ENCODE data around the gene MORC3.

MORC3 gene

DNA sequence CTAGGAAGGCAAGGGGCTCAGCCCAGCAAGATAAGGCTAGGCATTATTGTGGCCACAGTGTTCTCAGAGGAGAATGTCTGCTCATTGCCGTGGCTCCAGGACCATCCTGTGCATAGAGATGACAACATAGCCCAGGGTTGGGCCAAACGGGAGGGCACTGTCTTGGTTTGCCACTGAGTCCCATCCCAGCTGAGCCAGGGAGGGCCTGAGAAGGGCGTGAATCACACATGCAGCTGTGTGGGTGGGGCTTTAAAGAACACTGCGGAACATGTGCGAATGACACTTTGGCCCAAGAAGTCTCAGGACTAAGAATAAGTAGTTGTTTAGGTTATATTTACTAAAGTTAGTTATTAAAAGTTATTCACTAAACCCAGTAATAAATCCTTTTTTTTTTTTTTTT lies 83.7 kb downstream of the MORC3 start:
- H3K14ac ChIP-seq (ENCODE audit: low read length), result no peak overlapping the region
- H4K91ac ChIP-seq (ENCODE audit: low read depth, low read length), result no peak overlapping the region
- H2AK5ac ChIP-seq (ENCODE audit: low read length), result no peak overlapping the region
- no peak overlapping the region for H4K12ac ChIP-seq (ENCODE audit: low read depth, low read length)
- no CpG with 5 or more reads among the region's 5 CpGs for WGBS (ENCODE audit: extremely low coverage, insufficient coverage, insufficient read length)
- H3K4ac ChIP-seq (ENCODE audit: low read depth, low read length), result no peak overlapping the region
- no peak overlapping the region for H3K4me3 ChIP-seq (ENCODE audit: low read depth, low read length)
- H3K9me3 ChIP-seq (ENCODE audit: insufficient read depth, low read depth, low read length), result peaks cover 2% of the 10 kb centered on the region
- peaks cover 13 to 18% of the 10 kb centered on the region in 2 experiments for H3K36me3 ChIP-seq (ENCODE audit: control insufficient read depth in 1 of 2, insufficient read depth in 2 of 2, low read length in 2 of 2)
- H3K27ac ChIP-seq (ENCODE audit: low read depth, low read length), result no peak overlapping the region
- no peak overlapping the region for H2BK12ac ChIP-seq (ENCODE audit: low read length)
- H3K4me2 ChIP-seq (ENCODE audit: low read length), result no peak overlapping the region
- DNase-seq, result no peak
- no peak overlapping the region for H4K8ac ChIP-seq (ENCODE audit: low read depth, low read length)
- no peak overlapping the region for H3K9ac ChIP-seq (ENCODE audit: low read length)
- H2BK120ac ChIP-seq (ENCODE audit: insufficient read depth, low read length, poor library complexity), result no peak overlapping the region
- H3K4me1 ChIP-seq (ENCODE audit: control insufficient read depth in 1 of 2, insufficient read depth in 2 of 2, low read length in 2 of 2), result peaks cover 5% of the 10 kb centered on the region in 2 experiments
- H3K27me3 ChIP-seq (ENCODE audit: insufficient read depth, low read length), result no peaks in the 10 kb centered on the region
- H3K23ac ChIP-seq (ENCODE audit: low read length), result no peak overlapping the region
- no peaks in the 10 kb centered on the region for H3K79me1 ChIP-seq (ENCODE audit: low read length)
- H3K79me2 ChIP-seq (ENCODE audit: control insufficient read depth, insufficient read depth, low read length, poor library complexity), result no peaks in the 10 kb centered on the region
- no peak overlapping the region for H2AFZ ChIP-seq (ENCODE audit: insufficient read depth, low read length, poor library complexity)
- H2BK5ac ChIP-seq (ENCODE audit: low read depth, low read length, poor library complexity), result no peak overlapping the region
- H3K18ac ChIP-seq (ENCODE audit: low read length), result no peak overlapping the region

DNA sequence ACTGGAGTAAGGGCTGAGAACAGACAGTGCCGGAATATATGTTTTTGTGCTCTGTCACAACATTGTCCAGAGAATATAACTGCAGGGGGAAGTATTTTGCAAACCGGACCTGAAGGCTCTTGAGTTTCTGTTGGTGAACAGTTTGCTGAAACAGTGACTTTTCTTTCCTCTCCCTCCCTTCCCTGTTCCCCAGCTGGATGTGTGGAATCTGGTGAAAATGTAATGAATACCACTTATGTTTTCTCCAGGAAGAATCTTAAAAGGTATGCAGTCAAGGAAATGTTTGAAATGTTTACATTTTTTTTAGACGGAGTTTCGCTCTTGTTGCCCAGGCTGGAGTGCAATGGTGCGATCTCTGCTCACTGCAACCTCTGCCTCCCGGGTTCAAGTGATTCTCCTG lies 88.6 kb downstream of the MORC3 start:
- H3K27me3 ChIP-seq (ENCODE audit: insufficient read depth, low read length), result no peaks in the 10 kb centered on the region
- H2AK5ac ChIP-seq (ENCODE audit: low read length), result no peak overlapping the region
- H3K27ac ChIP-seq (ENCODE audit: low read depth, low read length), result no peak overlapping the region
- no peak overlapping the region for H4K91ac ChIP-seq (ENCODE audit: low read depth, low read length)
- no peak overlapping the region for H2BK12ac ChIP-seq (ENCODE audit: low read length)
- H3K9me3 ChIP-seq (ENCODE audit: insufficient read depth, low read depth, low read length), result no peaks in the 10 kb centered on the region
- H4K12ac ChIP-seq (ENCODE audit: low read depth, low read length), result no peak overlapping the region
- H3K4me2 ChIP-seq (ENCODE audit: low read length), result no peak overlapping the region
- peaks cover 5% of the 10 kb centered on the region in 2 experiments for H3K4me1 ChIP-seq (ENCODE audit: control insufficient read depth in 1 of 2, insufficient read depth in 2 of 2, low read length in 2 of 2)
- H3K9ac ChIP-seq (ENCODE audit: low read length), result no peak overlapping the region
- DNase-seq, result peak; percentile 39 to 75
- H2BK120ac ChIP-seq (ENCODE audit: insufficient read depth, low read length, poor library complexity), result no peak overlapping the region
- WGBS (ENCODE audit: extremely low coverage, insufficient coverage, insufficient read length), result no CpG with 5 or more reads among the region's 6 CpGs
- no peak overlapping the region for H4K8ac ChIP-seq (ENCODE audit: low read depth, low read length)
- H3K18ac ChIP-seq (ENCODE audit: low read length), result no peak overlapping the region
- no peak overlapping the region for H3K4me3 ChIP-seq (ENCODE audit: low read depth, low read length)
- no peak overlapping the region for H2BK5ac ChIP-seq (ENCODE audit: low read depth, low read length, poor library complexity)
- H3K79me1 ChIP-seq (ENCODE audit: low read length), result no peaks in the 10 kb centered on the region
- H3K14ac ChIP-seq (ENCODE audit: low read length), result no peak overlapping the region
- H2AFZ ChIP-seq (ENCODE audit: insufficient read depth, low read length, poor library complexity), result no peak overlapping the region
- no peak overlapping the region for H3K4ac ChIP-seq (ENCODE audit: low read depth, low read length)
- H3K79me2 ChIP-seq (ENCODE audit: control insufficient read depth, insufficient read depth, low read length, poor library complexity), result no peaks in the 10 kb centered on the region
- H3K36me3 ChIP-seq (ENCODE audit: control insufficient read depth in 1 of 2, insufficient read depth in 2 of 2, low read length in 2 of 2), result peaks cover 19 to 20% of the 10 kb centered on the region in 2 experiments
- no peak overlapping the region for H3K23ac ChIP-seq (ENCODE audit: low read length)

DNA sequence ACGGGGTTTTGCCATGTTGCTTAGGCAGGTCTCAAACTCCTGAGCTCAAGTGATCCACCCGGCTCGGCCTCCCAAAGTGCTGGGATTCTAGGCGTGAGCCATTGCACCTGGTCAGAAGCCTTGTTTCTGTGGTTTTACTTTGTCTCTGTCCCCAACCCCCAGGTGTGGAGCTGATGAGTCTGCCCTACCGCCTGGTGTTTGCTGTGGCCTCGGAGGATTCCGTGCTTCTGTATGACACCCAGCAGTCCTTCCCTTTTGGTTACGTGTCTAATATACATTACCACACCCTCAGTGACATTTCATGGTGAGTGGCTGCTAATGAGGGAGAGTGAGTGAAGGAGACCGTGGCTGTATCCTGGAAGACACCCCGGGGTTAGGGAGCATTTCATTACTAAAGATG lies 91.3 kb downstream of the MORC3 start:
- no CpG with 5 or more reads among the region's 10 CpGs for WGBS (ENCODE audit: extremely low coverage, insufficient coverage, insufficient read length)

DNA sequence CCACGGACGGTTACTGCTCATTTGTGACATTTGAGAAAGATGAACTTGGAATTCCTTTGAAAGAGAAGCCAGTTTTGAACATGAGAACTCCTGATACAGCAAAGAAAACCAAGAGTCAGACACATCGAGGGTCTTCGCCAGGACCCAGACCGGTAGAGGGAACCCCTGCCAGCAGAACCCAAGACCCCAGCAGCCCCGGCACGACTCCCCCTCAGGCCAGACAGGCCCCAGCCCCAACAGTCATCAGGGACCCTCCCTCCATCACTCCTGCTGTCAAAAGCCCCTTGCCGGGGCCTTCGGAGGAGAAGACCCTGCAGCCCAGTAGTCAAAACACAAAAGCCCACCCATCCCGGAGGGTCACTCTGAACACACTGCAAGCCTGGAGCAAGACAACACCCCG lies 92.9 kb downstream of the MORC3 start:
- Histone ChIP-seq H3K14ac (ENCODE audit: low read length) (no peak overlapping the region), H3K4me3 (ENCODE audit: low read depth, low read length) (no peak overlapping the region), H3K18ac (ENCODE audit: low read length) (no peak overlapping the region), H4K91ac (ENCODE audit: low read depth, low read length) (no peak overlapping the region), H3K27ac (ENCODE audit: low read depth, low read length) (no peak overlapping the region), H2BK5ac (ENCODE audit: low read depth, low read length, poor library complexity) (no peak overlapping the region), H3K4me2 (ENCODE audit: low read length) (no peak overlapping the region), H3K79me2 (ENCODE audit: control insufficient read depth, insufficient read depth, low read length, poor library complexity) (no peaks in the 10 kb centered on the region), H4K12ac (ENCODE audit: low read depth, low read length) (no peak overlapping the region), H2BK12ac (ENCODE audit: low read length) (no peak overlapping the region), H3K4me1 (ENCODE audit: control insufficient read depth in 1 of 2, insufficient read depth in 2 of 2, low read length in 2 of 2) (peaks cover 5% of the 10 kb centered on the region in 2 experiments), H2AFZ (ENCODE audit: insufficient read depth, low read length, poor library complexity) (no peak overlapping the region), H3K9ac (ENCODE audit: low read length) (no peak overlapping the region), H3K79me1 (ENCODE audit: low read length) (no peaks in the 10 kb centered on the region), H2AK5ac (ENCODE audit: low read length) (no peak overlapping the region), H3K23ac (ENCODE audit: low read length) (no peak overlapping the region), H3K4ac (ENCODE audit: low read depth, low read length) (no peak overlapping the region), H3K36me3 (ENCODE audit: control insufficient read depth in 1 of 2, insufficient read depth in 2 of 2, low read length in 2 of 2) (peaks cover 31% of the 10 kb centered on the region in 2 experiments), H4K8ac (ENCODE audit: low read depth, low read length) (no peak overlapping the region), H3K27me3 (ENCODE audit: insufficient read depth, low read length) (no peaks in the 10 kb centered on the region), H3K9me3 (ENCODE audit: insufficient read depth, low read depth, low read length) (no peaks in the 10 kb centered on the region), H2BK120ac (ENCODE audit: insufficient read depth, low read length, poor library complexity) (no peak overlapping the region)
- no peak for DNase-seq
- WGBS (ENCODE audit: extremely low coverage, insufficient coverage, insufficient read length), result no CpG with 5 or more reads among the region's 11 CpGs

More for the DNA sequence above, 91.3 kb downstream of the MORC3 start:
- peaks cover 5% of the 10 kb centered on the region in 2 experiments for H3K4me1 ChIP-seq (ENCODE audit: control insufficient read depth in 1 of 2, insufficient read depth in 2 of 2, low read length in 2 of 2)
- H3K9ac ChIP-seq (ENCODE audit: low read length), result no peak overlapping the region
- H2BK120ac ChIP-seq (ENCODE audit: insufficient read depth, low read length, poor library complexity), result no peak overlapping the region
- no peak overlapping the region for H3K4me3 ChIP-seq (ENCODE audit: low read depth, low read length)
- no peaks in the 10 kb centered on the region for H3K27me3 ChIP-seq (ENCODE audit: insufficient read depth, low read length)
- H2AK5ac ChIP-seq (ENCODE audit: low read length), result no peak overlapping the region
- peaks cover 29% of the 10 kb centered on the region in 2 experiments for H3K36me3 ChIP-seq (ENCODE audit: control insufficient read depth in 1 of 2, insufficient read depth in 2 of 2, low read length in 2 of 2)
- H3K79me1 ChIP-seq (ENCODE audit: low read length), result no peaks in the 10 kb centered on the region
- no peak overlapping the region for H4K91ac ChIP-seq (ENCODE audit: low read depth, low read length)
- H3K4ac ChIP-seq (ENCODE audit: low read depth, low read length), result no peak overlapping the region
- H2AFZ ChIP-seq (ENCODE audit: insufficient read depth, low read length, poor library complexity), result no peak overlapping the region
- DNase-seq, result no peak
- H3K23ac ChIP-seq (ENCODE audit: low read length), result no peak overlapping the region
- no peaks in the 10 kb centered on the region for H3K9me3 ChIP-seq (ENCODE audit: insufficient read depth, low read depth, low read length)
- H2BK12ac ChIP-seq (ENCODE audit: low read length), result no peak overlapping the region
- no peaks in the 10 kb centered on the region for H3K79me2 ChIP-seq (ENCODE audit: control insufficient read depth, insufficient read depth, low read length, poor library complexity)
- no peak overlapping the region for H3K27ac ChIP-seq (ENCODE audit: low read depth, low read length)
- no peak overlapping the region for H4K8ac ChIP-seq (ENCODE audit: low read depth, low read length)
- H3K14ac ChIP-seq (ENCODE audit: low read length), result no peak overlapping the region
- no peak overlapping the region for H4K12ac ChIP-seq (ENCODE audit: low read depth, low read length)
- H3K18ac ChIP-seq (ENCODE audit: low read length), result no peak overlapping the region
- H3K4me2 ChIP-seq (ENCODE audit: low read length), result no peak overlapping the region
- no peak overlapping the region for H2BK5ac ChIP-seq (ENCODE audit: low read depth, low read length, poor library complexity)
